ENCODE results near the gene CNTD1.

Gene CNTD1

DNA sequence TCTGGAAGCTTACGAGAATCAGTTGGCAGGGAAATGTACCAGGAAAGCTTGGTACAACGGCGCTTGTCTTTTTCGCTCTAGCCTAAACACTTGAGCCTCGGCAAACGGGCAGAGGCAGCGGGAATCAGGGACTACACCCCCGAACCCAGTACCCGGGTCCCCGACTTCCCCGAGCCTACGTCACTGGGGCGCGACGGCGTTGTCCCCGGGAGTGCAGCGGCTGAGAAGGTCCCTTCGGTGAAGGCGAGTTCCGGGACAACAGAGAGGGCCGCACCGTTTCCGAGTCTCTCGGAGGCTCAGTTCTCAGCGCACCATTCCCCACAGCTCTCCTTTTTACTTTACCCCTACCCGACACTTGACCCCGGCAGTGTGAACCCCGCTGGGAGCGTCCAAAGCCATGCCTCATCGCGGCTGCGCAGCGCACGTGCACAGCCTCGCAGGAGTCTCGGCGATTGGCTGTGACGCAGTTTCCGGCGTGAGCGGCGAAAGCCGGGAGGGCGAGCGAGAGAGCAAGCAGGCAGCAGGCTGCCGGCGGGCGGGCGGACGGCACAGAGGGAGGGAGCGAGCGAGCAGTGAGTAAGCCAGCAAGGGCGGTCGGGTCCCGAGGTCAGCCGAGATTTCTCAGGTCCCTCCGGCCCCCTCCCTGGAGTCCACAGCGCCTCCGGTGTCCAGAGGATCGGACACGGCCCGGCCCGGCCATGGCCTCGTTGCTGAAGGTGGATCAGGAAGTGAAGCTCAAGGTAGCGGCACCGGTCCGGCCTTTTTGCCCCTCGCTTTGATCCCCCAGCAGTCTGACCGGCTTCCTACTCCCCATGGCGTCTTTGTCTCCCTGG lies 34.5 kb downstream of the CNTD1 start, which contains the start of gene PSME3 (continued):
- TF ChIP-seq, protein P1, sequence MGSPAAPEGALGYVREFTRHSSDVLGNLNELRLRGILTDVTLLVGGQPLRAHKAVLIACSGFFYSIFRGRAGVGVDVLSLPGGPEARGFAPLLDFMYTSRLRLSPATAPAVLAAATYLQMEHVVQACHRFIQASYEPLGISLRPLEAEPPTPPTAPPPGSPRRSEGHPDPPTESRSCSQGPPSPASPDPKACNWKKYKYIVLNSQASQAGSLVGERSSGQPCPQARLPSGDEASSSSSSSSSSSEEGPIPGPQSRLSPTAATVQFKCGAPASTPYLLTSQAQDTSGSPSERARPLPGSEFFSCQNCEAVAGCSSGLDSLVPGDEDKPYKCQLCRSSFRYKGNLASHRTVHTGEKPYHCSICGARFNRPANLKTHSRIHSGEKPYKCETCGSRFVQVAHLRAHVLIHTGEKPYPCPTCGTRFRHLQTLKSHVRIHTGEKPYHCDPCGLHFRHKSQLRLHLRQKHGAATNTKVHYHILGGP (tag by site-specific recombination; IDR thresholded peaks at IDR 0.05) = no peak
- TF ChIP-seq ZBTB17 (tag by site-specific recombination; IDR thresholded peaks at IDR 0.05) (peak; percentile 99), ZNF184 (tag by site-specific recombination; IDR thresholded peaks at IDR 0.05) (no peak), GFI1B (tag by site-specific recombination; IDR thresholded peaks at IDR 0.05) (0 out of 2 replicates have a peak, but pooled peaks have one; percentile 23), SP2 (tag by site-specific recombination; IDR thresholded peaks at IDR 0.05) (peak; percentile 85), ZNF48 (tag by site-specific recombination; IDR thresholded peaks at IDR 0.05) (no peak), ZNF747 (tag by site-specific recombination; IDR thresholded peaks at IDR 0.05) (no peak), ZNF843 (tag by site-specific recombination; IDR thresholded peaks at IDR 0.05) (peak; percentile 70), KLF9 (tag by site-specific recombination; IDR thresholded peaks at IDR 0.05; ENCODE audit: low read depth) (0 out of 2 replicates have a peak, but pooled peaks have one; percentile 44), SETDB1 (IDR thresholded peaks at IDR 0.05; ENCODE audit: insufficient read length, low read length) (no peak), ZNF19 (tag by site-specific recombination; IDR thresholded peaks at IDR 0.05; ENCODE audit: low read depth) (no peak), ZNF530 (tag by site-specific recombination; IDR thresholded peaks at IDR 0.05; ENCODE audit: low read depth) (no peak), ZNF394 (tag by site-specific recombination; IDR thresholded peaks at IDR 0.05; ENCODE audit: borderline replicate concordance) (peak; percentile 52; the same call in 1 of the 2 replicates), ZNF707 (tag by site-specific recombination; IDR thresholded peaks at IDR 0.05) (no peak), ZBTB1 (tag by site-specific recombination; IDR thresholded peaks at IDR 0.05) (no peak), ZNF350 (tag by site-specific recombination; IDR thresholded peaks at IDR 0.05) (no peak), ZNF544 (tag by site-specific recombination; IDR thresholded peaks at IDR 0.05) (no peak), ZNF214 (tag by site-specific recombination; IDR thresholded peaks at IDR 0.05; ENCODE audit: borderline replicate concordance) (no peak)
- TF ChIP-seq, protein P2, sequence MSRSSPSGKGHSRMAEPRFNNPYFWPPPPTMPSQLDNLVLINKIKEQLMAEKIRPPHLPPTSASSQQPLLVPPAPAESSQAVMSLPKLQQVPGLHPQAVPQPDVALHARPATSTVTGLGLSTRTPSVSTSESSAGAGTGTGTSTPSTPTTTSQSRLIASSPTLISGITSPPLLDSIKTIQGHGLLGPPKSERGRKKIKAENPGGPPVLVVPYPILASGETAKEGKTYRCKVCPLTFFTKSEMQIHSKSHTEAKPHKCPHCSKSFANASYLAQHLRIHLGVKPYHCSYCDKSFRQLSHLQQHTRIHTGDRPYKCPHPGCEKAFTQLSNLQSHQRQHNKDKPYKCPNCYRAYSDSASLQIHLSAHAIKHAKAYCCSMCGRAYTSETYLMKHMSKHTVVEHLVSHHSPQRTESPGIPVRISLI (tag by site-specific recombination; IDR thresholded peaks at IDR 0.05) = no peak
- TF ChIP-seq, protein P3, sequence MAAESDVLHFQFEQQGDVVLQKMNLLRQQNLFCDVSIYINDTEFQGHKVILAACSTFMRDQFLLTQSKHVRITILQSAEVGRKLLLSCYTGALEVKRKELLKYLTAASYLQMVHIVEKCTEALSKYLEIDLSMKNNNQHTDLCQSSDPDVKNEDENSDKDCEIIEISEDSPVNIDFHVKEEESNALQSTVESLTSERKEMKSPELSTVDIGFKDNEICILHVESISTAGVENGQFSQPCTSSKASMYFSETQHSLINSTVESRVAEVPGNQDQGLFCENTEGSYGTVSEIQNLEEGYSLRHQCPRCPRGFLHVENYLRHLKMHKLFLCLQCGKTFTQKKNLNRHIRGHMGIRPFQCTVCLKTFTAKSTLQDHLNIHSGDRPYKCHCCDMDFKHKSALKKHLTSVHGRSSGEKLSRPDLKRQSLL (tag by site-specific recombination; IDR thresholded peaks at IDR 0.05) = no peak
- TF ChIP-seq, protein P4, sequence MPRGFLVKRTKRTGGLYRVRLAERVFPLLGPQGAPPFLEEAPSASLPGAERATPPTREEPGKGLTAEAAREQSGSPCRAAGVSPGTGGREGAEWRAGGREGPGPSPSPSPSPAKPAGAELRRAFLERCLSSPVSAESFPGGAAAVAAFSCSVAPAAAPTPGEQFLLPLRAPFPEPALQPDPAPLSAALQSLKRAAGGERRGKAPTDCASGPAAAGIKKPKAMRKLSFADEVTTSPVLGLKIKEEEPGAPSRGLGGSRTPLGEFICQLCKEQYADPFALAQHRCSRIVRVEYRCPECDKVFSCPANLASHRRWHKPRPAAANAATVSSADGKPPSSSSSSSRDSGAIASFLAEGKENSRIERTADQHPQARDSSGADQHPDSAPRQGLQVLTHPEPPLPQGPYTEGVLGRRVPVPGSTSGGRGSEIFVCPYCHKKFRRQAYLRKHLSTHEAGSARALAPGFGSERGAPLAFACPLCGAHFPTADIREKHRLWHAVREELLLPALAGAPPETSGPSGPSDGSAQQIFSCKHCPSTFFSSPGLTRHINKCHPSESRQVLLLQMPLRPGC (tag by site-specific recombination; IDR thresholded peaks at IDR 0.05) = 0 out of 2 replicates have a peak, but pooled peaks have one; percentile 12
- TF ChIP-seq, protein P5, sequence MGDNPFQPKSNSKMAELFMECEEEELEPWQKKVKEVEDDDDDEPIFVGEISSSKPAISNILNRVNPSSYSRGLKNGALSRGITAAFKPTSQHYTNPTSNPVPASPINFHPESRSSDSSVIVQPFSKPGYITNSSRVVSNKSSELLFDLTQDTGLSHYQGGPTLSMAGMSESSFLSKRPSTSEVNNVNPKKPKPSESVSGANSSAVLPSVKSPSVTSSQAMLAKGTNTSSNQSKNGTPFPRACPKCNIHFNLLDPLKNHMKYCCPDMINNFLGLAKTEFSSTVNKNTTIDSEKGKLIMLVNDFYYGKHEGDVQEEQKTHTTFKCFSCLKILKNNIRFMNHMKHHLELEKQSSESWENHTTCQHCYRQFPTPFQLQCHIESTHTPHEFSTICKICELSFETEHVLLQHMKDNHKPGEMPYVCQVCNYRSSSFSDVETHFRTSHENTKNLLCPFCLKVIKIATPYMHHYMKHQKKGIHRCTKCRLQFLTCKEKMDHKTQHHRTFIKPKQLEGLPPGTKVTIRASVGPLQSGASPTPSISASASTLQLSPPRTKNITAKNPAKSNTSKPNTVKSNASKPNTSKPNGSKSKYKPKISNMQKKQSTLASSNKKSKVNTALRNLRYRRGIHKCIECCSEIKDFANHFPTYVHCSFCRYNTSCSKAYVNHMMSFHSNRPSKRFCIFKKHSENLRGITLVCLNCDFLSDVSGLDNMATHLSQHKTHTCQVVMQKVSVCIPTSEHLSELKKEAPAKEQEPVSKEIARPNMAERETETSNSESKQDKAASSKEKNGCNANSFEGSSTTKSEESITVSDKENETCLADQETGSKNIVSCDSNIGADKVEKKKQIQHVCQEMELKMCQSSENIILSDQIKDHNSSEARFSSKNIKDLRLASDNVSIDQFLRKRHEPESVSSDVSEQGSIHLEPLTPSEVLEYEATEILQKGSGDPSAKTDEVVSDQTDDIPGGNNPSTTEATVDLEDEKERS (tag by site-specific recombination; IDR thresholded peaks at IDR 0.05) = no peak; the same call in 1 of the 2 replicates
- TF ChIP-seq, protein P6, sequence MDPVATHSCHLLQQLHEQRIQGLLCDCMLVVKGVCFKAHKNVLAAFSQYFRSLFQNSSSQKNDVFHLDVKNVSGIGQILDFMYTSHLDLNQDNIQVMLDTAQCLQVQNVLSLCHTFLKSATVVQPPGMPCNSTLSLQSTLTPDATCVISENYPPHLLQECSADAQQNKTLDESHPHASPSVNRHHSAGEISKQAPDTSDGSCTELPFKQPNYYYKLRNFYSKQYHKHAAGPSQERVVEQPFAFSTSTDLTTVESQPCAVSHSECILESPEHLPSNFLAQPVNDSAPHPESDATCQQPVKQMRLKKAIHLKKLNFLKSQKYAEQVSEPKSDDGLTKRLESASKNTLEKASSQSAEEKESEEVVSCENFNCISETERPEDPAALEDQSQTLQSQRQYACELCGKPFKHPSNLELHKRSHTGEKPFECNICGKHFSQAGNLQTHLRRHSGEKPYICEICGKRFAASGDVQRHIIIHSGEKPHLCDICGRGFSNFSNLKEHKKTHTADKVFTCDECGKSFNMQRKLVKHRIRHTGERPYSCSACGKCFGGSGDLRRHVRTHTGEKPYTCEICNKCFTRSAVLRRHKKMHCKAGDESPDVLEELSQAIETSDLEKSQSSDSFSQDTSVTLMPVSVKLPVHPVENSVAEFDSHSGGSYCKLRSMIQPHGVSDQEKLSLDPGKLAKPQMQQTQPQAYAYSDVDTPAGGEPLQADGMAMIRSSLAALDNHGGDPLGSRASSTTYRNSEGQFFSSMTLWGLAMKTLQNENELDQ (tag by site-specific recombination; IDR thresholded peaks at IDR 0.05; ENCODE audit: low read depth) = no peak
- TF ChIP-seq, protein P7, sequence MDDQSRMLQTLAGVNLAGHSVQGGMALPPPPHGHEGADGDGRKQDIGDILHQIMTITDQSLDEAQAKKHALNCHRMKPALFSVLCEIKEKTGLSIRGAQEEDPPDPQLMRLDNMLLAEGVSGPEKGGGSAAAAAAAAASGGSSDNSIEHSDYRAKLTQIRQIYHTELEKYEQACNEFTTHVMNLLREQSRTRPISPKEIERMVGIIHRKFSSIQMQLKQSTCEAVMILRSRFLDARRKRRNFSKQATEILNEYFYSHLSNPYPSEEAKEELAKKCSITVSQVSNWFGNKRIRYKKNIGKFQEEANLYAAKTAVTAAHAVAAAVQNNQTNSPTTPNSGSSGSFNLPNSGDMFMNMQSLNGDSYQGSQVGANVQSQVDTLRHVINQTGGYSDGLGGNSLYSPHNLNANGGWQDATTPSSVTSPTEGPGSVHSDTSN (CRISPR knock-in tag; IDR thresholded peaks at IDR 0.05) = peak; percentile 86
- TF ChIP-seq, protein P8, sequence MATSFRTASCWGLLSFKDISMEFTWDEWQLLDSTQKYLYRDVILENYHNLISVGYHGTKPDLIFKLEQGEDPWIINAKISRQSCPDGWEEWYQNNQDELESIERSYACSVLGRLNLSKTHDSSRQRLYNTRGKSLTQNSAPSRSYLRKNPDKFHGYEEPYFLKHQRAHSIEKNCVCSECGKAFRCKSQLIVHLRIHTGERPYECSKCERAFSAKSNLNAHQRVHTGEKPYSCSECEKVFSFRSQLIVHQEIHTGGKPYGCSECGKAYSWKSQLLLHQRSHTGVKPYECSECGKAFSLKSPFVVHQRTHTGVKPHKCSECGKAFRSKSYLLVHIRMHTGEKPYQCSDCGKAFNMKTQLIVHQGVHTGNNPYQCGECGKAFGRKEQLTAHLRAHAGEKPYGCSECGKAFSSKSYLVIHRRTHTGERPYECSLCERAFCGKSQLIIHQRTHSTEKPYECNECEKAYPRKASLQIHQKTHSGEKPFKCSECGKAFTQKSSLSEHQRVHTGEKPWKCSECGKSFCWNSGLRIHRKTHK (tag by site-specific recombination; IDR thresholded peaks at IDR 0.05) = no peak
